Measurements from ENCODE around the gene FBXL2.
A peak's percentile ranks its signal among the peaks of the same experiment; 100 is the strongest.
"Not testable (repeated sequence)": the region's sequence is repeated elsewhere in the genome, so short reads cannot be mapped to it uniquely, and the experiment has no call there.

FBXL2 gene

GRCh38 chr3:33317963-33318709 lies 40.9 kb downstream of the FBXL2 start:
- no peak for DNase-seq (ENCODE audit: low spot score)

DNA sequence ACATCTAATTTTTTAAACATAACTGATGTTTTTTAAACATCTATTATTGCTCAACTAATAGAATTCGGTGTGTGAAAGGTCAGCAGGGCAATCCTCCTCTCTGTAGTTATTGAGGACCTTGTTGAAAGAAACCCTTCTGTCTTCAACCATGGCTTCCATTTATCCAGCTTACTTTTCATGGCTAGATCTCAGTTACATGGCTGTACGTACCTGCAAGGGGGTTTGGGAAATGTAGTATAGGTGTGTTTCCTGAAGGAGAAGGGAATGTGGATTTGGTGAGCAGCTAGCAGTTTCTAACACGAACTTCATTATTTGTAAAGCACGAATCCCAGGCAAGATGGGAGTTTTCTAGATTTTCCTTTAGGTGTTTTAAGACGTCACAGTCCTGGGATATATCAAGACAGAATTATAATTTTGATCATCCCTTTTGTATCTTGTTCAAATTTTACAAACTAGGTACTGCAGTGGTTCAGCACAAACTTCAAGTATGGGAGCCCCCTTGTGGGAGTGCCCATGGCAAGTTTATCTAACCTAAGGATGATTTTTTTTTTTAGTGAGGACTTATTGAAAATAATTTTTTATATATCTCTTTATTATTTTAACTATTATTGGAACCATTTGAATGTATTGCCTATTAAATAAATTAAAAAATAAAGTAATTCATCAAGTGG lies 41.6 kb downstream of the FBXL2 start:
- DNase-seq (ENCODE audit: low spot score) = no peak

GRCh38 chr3:33322412-33322811 lies 45.2 kb downstream of the FBXL2 start:
- DNase-seq (ENCODE audit: low spot score) = no peak

GRCh38 chr3:33331414-33331813 lies 54.2 kb downstream of the FBXL2 start:
- peak; percentile 16 for DNase-seq (ENCODE audit: low spot score)

GRCh38 chr3:33334364-33334763 lies 57.1 kb downstream of the FBXL2 start:
- no peak for DNase-seq (ENCODE audit: low spot score)

DNA sequence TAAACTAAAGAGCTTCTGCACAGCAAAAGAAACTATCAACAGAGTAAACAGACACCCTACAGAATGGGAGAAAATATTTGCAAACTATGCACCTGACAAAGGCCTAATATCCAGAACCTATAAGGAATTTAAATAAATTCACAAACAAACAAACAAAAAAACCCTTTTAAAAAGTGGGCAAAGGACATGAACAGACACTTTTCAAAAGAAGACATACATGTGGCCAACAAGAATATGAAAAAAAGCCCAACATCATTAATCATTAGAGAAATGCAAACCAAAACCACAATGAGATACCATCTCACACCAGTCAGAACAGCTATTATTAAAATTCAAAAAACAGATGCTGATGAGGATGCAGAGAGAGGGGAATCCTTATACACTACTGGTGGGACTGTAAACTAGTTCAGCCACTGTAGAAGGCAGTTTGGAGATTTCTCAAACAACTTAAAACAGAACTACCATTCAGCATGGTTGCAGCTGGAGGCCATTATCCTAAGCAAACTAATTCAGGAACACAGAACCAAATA lies 61.8 kb downstream of the FBXL2 start:
- not testable (repeated sequence) for DNase-seq (ENCODE audit: low spot score)

GRCh38 chr3:33339758-33340157 lies 62.5 kb downstream of the FBXL2 start:
- no peak for DNase-seq (ENCODE audit: low spot score)

DNA sequence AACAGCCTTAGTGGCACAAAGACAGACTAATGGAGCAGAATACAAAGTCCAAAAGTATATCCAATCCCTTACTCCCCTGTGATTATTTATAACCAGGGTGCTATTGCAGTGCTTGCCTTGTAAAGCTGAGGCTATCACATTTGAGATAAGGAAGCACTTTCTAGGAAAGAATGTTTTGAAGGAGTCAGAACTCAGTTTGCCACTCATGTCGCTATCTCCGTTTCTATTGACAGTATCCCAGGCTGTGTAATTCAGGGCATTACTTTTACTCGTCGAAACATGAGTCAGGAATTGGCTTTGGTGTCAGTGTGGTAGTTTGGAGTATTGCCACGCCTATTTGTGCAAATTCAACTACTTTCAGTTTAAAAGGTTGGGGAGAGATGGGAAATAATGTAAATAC lies 78.4 kb downstream of the FBXL2 start:
- peak; percentile 52 for DNase-seq (ENCODE audit: low spot score)

DNA sequence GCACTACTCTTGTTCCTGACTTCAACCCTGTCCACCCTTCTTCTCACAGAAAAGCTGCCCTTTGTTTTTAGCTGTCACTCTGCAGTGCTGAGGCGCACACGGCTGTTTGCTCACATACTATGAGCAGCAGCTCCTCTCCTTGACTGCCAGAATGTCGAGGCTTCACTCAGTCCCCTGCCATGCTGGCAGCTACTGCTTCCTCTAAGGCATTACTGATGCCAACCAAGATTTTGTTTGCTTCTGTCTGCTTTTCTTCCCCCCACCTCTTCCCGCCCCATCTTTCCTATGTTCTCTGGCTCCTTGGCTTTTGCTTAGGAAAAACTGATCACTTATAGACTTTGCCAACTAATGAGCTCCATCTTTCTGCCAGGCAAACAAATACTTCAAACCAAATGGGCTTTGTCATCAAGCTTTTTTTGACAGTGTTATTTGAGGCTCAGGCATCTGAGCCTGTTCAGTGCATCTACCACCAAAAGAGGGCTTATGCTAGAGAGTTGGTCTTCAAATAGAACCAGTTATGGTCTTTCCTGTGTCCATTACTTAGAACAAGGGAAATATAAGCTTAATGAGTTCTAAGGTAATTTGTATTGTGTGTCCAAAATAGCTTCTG lies 81.0 kb downstream of the FBXL2 start:
- DNase-seq (ENCODE audit: low spot score) = no peak

GRCh38 chr3:33360136-33360825 lies 83.0 kb downstream of the FBXL2 start:
- DNase-seq (ENCODE audit: low spot score) = peak; percentile 58

- no peak for DNase-seq (ENCODE audit: low spot score)
These were observed 86.0 kb downstream of the FBXL2 start for GRCh38 chr3:33363113-33363800.

DNA sequence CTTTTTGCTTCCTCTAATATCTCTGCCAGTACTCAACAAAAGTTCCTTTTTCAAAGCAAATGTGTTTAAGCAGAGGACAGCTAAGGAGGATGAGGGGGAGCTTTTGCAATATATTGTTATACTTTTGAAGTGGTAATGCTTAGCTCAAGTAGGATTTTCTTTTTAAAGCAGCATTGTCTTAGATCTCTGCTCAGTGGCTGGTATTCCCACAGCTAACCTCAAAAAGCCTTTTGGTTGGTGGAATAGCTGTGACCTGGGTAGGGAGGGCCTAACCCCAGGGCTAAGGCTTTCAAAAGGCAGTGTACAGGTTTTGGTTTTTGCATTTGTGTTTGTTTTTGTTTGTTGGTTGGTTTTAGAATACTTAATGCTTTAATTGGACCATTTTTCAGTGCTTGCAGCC lies 86.8 kb downstream of the FBXL2 start:
- no peak for DNase-seq (ENCODE audit: low spot score)

GRCh38 chr3:33364531-33365128 lies 87.4 kb downstream of the FBXL2 start:
- DNase-seq (ENCODE audit: low spot score) = no peak

- peak; percentile 59 for DNase-seq (ENCODE audit: low spot score)
These were observed 95.2 kb downstream of the FBXL2 start for GRCh38 chr3:33372218-33373081.

DNA sequence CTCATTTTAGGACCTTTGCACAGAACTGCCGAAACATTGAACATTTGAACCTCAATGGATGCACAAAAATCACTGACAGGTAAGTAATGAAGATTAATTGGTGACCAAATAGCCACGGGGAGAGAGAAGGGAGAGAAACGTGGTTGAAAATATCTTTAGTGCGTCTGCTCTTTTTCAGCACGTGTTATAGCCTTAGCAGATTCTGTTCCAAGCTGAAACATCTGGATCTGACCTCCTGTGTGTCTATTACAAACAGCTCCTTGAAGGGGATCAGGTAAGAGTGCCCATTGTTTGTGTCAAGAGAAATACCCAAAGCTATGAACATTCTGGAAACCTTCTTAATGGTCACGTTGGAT lies 95.8 kb downstream of the FBXL2 start:
- DNase-seq (ENCODE audit: low spot score) = no peak

- no peak for DNase-seq (ENCODE audit: low spot score)
These were observed 100.2 kb downstream of the FBXL2 start for GRCh38 chr3:33377489-33377888.

- peak; percentile 77 for DNase-seq (ENCODE audit: low spot score)
These were observed 100.7 kb downstream of the FBXL2 start for GRCh38 chr3:33377931-33378330.

GRCh38 chr3:33380653-33381052 lies 103.4 kb downstream of the FBXL2 start:
- no peak for DNase-seq (ENCODE audit: low spot score)

GRCh38 chr3:33383951-33384350 lies 106.7 kb downstream of the FBXL2 start:
- no peak for DNase-seq (ENCODE audit: low spot score)

DNA sequence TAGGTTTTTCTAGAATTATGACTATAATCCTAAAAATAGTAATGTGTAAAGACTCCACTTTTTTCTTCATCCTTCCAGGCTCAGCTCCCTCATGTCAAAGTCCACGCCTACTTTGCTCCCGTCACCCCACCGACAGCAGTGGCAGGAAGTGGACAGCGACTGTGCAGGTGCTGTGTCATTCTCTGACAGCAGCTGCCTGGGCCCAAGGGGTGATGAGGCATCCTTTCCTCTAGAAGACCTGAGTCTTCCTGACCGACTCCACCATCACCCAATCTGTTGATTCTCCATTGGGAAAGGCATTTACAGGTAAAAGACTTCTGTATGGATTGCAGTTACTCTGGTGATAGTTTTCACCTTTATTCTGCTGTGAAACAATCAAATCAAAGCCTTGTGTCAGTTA lies 108.2 kb downstream of the FBXL2 start:
- no peak for DNase-seq (ENCODE audit: low spot score)

DNA sequence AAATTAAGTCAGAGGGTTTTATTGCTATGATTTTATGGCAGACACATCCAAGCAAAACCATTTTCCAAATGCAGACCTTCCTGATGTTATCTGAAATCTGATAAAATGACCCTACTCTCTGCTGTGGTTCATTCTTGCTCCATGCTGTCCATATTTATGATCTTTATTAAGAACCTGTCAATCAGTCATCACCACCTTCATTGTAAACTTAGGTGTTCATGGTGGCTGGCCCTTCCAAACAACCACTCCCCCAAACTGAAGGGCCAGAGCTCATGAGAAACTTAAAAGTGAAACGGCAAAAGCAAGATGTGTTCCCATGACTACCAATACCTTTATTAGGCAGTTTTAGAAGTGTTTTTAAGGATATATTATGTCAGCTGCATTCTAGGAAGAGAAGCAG lies 109.4 kb downstream of the FBXL2 start:
- DNase-seq (ENCODE audit: low spot score) = no peak

Measured in AG20443 (cell line).